GM12864 (cell line): ENCODE data around the gene SLC26A4.

Experiments
- DNase-seq: peaks from one replicate; pipeline ENCODE4 v3.0.0-alpha.2; 2011; ENCODE audit warnings: low read depth
- H3K4me3 ChIP-seq: 2 replicates; pipeline ENCODE4 v1.5.1; 2011; ENCODE audit warnings: mild to moderate bottlenecking, low read depth, low read length, control low read depth
- CTCF ChIP-seq: IDR thresholded peaks from 2 replicates; pipeline ENCODE4 v1.5.1; 2011; ENCODE audit warnings: low read depth, mild to moderate bottlenecking, moderate library complexity, low read length, control low read depth, inconsistent platforms; ENCODE audit errors: missing control alignments

The SLC26A4 gene

GRCh38 chr7:107684947-107685463, 24.4 kb downstream of the SLC26A4 start:
- TF ChIP-seq CTCF: no peak
- H3K4me3 ChIP-seq: no peak overlapping the region
- no peak for DNase-seq

GRCh38 chr7:107686816-107687387, 26.3 kb downstream of the SLC26A4 start:
- no peak for TF ChIP-seq CTCF
- DNase-seq: no peak
- H3K4me3 ChIP-seq: no peak overlapping the region

GRCh38 chr7:107687656-107688055, 27.0 kb downstream of the SLC26A4 start:
- no peak for DNase-seq
- no peak for TF ChIP-seq CTCF
- no peak overlapping the region for H3K4me3 ChIP-seq

- DNase-seq: no peak
- TF ChIP-seq CTCF: no peak
- no peak overlapping the region for H3K4me3 ChIP-seq
Observed at GRCh38 chr7:107689553-107689952, 28.9 kb downstream of the SLC26A4 start.

GRCh38 chr7:107690084-107690483, 29.5 kb downstream of the SLC26A4 start:
- no peak for TF ChIP-seq CTCF
- no peak for DNase-seq
- no peak overlapping the region for H3K4me3 ChIP-seq

GRCh38 chr7:107690611-107691010, 30.0 kb downstream of the SLC26A4 start:
- no peak overlapping the region for H3K4me3 ChIP-seq
- TF ChIP-seq CTCF: no peak

GRCh38 chr7:107691716-107692115, 31.1 kb downstream of the SLC26A4 start:
- H3K4me3 ChIP-seq: no peak overlapping the region
- DNase-seq: no peak
- no peak for TF ChIP-seq CTCF

More at GRCh38 chr7:107690611-107691010, 30.0 kb downstream of the SLC26A4 start:
- DNase-seq: no peak
